ENCODE data around the gene ZNHIT6.

DNA sequence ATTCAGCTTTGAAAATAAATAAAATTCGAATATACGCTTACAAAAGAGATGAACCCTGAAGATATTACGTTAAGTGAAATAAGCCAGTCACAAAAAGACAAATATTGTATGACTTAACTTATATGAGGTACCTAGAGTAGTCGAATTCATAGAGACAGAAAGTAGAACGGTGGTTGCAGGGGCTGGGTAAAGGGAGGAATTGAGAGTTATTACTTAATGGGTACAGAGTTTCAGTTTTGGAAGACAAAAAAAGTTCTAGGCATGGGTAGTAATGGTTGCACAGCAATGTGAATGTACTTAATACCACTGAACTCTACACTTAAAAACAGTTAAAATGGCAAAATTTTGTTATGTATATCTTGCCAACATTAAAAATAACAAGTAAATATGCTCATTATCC, 48.6 kb upstream of the ZNHIT6 start:
- TF ChIP-seq ZNF274 (IDR thresholded peaks at IDR 0.05; ENCODE audit: low read depth, low read length) (no peak), YY1 (IDR thresholded peaks at IDR 0.05; ENCODE audit: insufficient read depth, insufficient read length) (no peak)

Measured in NT2/D1 (cell line).